GM21381 (cell line): ENCODE data around the gene HERC2.

Experiments
- ATAC-seq: cut with Tn5 transposase; IDR thresholded peaks from one replicate; pipeline ENCODE4 v1.9.1; 2021; ENCODE audit warnings: mild to moderate bottlenecking, moderate library complexity; ENCODE audit not compliant: unreplicated experiment

HERC2 gene

DNA sequence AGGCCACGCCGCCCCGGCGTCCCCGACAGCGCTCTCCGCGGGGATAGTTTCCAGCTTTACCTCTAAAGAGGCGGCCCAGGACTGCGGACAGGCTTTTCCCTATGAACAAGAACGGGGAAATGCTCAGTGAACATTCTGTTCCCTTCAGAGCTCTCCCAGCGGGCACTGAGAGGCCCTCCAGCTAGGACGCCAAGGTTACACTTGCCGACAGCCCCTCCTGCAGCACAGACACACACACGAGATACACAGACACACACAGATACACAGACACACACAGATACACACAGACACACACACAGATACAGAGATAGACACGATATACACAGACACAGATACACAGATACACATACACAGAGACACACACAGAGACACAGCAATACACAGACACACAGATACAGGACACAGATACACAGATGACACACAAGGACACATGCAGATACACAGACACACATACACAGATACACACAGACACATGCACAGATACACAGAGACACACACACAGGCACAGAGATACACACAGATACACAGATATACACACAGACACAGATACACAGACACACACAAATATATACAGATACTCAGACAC is 222.3 kb downstream of the HERC2 start:
- ATAC-seq: no peak

DNA sequence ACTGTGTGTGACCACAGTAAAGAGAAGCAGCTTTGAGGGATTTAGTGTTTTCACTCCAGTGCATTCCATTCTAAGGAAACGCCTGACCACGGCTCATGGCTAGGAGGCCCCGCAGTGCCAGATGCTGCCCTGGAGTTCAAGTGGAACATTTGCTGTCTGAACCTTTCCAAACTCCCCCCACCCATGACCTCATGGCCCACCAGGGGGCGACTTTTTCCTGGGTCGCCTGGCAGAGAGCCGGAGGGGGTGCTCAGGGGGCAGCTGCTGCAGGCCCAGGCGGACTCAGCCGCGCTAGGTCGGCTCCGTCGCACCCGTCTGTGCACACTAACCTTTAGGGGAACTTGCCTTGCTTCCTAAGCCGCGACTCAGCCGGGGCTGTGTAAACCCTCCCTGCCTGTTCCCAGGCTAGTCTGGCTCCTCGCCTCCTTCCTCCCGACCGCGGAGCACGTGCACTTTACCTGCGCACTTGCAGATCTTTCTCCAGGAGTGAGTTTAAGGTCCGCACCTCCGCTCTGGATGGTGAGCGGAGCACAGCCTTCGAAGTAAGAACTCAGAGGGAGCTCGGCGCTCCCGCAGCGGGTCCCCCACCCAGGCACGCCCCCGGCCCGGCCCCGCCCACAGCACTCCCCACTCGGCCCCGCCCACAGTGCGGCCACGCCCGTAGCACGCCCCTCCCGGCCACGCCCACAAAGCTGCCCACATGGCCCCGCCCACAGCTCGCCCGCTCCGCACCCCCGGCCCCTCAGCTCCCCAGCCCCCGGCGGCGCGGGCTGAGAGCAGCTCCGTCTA is 223.0 kb downstream of the HERC2 start, which contains the start of gene OCA2:
OCA2 (minus strand) TSS at position 550 of the 789 bp plus-strand sequence. CDS start 17,441 bp downstream, outside the sequence.
- no peak for ATAC-seq

DNA sequence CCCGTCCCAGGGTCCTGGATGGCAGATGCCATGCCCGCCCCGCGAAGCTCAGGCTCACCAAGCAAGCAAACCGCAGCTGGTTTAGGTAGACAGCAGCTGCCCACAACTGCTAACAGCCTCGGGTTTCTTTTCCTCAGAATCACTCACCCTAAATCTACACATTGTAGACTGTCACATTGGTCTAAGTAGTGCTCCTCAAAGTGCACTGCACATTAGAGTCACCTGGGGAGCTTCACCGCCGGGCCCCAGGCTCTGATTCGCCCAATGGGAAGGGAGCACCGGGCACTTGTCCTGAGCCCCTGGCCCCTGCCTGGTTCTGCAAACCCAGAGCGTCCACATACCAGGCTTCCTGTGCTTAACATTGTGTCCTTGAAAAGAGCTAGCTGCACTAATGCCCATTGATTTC is 223.6 kb downstream of the HERC2 start:
- no peak for ATAC-seq

DNA sequence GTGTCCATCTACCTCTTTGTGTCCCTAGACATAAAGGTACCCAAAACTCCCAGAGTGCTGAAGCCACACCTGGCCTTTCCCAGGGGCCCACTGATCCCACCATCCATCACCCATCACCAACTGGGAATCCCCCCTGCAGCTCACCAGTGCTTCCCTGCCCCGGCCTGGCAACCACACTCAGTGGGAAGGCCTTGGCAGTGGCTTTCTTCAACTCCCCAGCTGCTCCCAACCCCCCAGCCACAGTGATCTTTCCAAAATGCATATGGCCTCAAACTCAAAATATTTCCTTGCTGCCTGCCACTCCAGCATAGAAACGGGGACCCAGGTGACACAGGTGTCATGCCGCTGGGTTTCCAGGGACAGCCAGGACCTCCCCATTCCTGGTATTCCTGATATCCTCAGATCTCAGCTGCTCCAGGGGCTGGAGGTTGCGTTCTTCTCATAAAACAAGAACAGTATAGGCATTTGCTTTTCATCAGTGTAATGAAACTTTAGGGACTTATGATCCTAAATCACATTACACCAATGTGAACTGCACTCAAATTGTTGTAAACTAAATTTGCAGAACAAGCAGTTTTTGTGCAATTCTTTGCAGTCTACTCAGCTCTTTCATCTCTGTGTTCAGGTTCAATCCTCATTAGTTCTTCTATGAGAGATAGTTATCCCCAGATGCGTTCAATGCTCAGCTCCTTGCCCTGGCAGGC is 224.2 kb downstream of the HERC2 start:
- ATAC-seq: no peak

DNA sequence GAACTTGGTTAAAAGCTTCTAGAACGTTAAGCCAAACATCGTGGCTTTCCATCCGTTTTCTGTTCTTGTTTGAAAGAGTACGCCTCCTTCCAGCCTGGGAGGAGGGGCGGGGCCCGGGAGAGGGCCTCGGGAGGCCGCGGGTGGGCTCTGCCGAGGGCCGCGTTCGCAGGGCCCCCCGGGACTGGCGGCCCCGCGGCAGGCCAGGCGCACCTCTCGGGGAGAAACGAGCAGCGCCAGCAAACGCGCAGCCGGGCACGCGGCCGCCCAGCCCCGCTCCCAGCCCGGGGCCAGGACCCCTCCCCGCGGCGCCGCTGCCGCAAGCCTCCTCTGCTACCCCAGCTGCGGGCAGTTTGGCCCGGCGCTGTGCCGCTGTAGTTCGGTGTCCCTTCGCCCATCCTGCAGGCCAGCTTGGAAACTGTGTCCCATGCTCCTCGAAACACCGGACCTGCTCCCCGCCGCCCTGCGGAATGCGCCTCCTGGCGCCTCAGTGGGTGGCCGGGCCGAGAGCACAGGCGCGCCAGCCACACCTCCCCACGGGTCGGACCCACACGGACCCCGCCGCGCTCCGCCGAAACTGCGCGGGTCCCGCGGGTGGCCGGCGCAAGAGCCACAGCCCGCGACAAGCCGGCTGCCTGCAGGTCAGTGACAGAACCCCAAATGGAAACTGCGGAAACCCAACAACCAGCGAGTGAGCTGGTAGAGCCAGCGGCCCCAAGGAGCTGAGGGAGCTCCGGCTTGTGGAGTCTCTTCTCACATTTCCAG is 225.1 kb downstream of the HERC2 start:
- ATAC-seq: no peak

DNA sequence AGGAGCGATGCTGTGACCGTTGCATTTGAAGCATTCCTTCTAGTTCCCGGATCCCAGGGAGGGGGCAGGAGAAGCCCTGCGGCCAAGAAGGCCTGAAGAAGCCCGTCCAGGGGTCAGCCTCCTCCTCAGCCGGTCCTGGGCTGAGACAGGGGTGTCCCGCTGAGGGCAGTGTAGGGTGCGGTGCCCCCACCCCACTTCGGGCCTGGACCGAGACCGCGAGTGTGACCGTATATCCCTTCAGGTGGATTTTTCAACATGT is 225.6 kb downstream of the HERC2 start:
- ATAC-seq: no peak

DNA sequence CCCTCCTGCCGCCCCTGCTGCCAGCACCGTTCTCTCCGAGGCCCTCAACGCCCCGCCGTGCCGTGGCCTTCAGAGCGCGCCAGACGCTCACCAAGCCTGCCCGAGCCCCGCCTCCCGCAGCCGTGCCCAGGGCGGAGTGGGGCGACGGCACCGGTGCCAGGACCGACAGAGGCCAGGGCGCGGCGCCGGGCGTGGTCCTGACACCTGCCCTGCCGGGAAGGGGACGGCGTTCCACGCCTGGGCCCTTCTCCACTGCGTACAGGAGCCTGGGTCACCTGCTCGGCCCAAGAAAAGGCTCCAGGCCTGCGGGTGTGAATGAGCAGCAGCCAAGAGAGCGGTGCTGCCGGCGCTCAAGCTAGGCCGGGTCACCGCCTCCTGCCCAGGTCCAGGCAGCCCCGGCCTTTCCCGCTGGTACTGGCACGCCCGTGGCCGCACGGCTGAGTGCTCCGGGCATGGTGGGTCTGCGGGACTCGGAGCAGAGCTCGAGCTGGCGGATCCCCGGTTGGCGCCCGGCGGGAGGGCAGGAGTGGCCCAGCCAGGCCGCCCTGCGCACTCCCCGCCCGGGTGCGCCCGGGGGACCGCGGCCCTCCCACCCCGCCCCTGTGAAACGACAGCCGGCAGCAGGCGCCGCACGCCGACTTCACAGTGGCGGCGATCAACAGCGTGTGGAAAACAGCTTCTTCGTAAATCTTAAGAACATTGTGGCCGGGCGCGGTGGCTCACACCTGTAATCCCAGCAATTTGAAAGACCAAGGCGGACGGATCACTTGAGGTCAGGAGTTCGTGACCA is 227.1 kb downstream of the HERC2 start:
- no peak for ATAC-seq

DNA sequence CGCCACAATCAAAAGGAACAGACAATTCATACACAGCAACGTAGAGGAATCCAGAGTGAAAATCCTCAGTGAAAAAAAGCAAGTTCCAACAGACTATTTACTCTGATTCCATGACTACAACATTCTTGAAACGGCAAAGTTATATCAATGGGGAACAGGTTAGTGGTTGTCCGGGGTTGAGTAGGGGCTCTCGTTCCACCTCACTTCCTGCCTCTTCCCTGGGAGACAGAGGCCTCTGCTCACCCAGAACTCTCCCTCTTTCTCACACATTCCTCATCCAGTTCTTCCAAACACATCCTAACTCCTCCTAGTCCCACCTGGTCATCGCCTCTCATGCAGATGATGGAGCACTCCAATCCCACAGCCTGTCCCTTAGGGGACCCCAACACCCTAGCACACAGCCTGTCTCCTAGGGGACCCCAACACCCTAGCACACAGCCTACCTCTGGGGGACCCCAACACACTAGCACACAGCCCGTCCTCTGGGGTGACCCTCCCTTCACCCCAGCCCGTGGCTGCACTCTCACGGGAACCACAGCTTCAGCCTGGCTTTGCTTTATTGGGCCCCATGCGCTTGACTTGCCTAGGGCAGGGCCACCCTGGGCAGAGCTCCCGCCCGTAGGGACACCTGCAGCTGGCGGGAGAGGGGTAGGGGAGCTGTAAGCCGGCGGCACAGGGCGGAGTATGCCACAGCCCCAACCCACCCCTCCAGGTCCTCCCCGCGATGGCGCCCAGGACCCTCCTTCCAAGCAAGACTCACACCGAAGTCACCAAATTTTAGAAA is 228.0 kb downstream of the HERC2 start:
- ATAC-seq: no peak

DNA sequence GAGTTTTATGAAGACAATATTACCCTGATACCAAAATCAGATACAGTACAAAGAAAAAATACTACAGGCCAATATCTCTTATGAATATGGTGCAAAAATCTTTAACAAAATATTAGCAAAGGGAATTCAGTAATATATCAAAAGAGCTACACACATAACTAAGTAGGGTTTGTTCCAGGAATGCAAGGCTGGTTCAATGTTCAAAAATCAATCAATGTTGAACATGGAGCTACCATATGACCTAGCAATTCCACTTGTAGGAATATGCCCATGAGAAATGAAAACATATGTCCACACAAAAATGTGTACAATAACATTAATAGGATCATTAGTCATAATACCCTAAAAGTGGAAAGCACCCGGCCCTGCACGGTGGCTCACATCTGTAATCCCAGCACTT is 230.7 kb downstream of the HERC2 start:
- ATAC-seq: no peak

DNA sequence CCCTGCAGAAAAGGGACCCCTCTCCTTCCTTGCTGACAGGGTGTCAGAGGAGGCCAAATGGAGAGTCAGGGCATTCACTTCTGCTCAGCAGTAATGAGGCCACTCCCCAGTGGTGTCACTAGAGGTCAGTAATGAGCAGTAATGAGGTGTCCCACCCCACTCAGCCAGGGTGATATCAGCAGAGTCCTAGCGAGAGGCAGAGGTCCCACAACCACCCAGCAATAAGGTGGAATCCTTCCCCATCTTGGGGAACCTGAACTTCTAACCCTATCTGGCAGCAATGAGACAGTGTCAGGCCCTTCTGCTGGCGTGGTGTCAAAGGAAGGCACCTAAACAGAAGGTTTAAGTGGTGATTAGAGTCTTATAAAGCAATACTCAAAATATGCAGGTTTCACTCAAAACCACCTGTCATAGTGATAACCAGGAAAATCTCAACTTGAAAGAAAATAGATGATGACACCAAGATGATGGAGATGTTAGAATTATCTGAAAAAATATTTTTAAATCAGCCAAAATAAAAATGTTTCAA is 235.7 kb downstream of the HERC2 start:
- peak; percentile 98 for ATAC-seq

DNA sequence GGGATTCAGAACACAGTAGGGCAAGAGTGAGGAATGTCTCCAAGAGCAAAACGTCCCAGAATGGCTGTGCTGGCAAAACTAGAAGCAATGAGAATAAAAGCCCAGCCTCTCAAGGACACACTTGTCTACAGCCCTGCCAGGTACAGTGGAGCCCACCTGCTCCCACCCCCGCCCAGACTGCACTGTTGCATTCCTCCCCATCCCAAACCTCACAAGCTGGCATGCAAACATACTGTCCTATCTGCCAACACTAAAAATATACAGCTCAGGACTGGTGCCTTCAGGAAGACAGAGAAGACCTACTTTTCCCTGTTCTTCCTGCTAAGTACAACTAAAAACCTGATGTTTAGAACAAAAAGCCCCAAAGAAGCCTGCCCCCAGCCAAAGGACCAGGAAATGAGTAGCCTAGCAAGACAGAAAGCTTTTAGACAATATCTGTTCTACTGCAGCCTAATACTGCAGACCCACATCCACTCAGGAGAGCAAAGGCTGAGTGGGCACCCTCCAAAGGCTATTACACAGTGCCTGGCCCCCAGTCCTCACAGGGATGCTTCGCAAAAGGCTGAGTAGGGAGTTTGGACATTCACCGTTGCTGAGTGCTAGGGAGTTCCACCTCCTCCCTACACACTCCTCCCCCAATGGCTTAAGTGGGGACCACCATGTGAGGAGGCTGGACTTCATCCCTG is 236.3 kb downstream of the HERC2 start:
- ATAC-seq: no peak

DNA sequence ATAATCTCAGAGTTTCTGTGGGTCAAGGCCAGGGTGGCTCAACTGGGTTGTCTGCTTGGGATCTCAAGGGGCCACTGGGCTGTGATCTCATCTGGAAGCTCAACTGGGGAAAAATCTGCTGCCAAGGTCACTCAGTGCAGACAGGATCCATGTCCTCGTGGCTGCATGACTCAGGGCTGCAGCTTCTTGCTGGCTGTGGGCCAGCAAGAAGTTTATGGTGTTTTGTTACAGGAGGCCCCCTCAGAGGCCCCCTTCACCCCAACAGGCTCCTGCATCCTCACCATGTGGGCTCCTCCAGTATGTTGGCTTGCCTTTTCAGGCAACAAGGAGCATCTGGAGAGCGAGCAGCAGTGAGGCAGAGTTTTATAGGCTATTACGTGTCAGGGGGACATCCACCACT is 237.4 kb downstream of the HERC2 start:
- ATAC-seq: no peak

DNA sequence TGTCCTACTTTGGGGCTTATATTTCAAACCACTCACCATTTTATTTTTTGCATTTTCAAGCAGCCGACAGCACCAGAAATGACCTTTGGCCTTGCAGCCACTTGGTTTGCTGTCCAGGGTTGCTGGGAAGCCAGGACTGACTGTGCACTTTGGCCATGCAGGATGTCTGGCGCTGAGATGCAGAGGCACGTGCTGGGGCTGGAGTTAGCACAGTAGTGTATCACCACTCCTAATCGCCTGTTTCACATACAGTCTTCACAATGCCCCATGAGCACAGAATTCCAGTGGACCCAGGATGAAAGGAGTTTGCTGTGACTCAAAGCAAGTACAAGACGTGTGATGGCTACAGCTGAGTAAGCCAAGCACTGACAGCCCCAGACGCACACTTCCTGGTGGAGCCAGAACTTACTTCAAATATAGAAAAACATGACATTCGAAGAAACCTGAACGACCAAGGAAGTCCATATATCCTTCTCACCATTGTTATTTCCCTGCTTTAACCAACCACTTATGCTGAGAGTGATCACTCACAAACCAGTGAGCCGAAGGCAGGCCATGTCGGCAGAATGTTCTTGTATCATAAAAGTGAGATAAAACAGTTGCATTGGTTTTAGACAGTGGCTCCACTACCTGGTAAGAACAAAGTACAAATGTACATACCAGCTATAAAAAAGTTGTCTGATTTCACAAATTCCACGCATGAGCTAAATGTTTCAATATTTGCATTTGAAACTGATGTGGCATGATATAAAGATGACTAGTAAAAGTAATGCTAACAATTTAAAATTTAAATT is 238.9 kb downstream of the HERC2 start:
- no peak for ATAC-seq

DNA sequence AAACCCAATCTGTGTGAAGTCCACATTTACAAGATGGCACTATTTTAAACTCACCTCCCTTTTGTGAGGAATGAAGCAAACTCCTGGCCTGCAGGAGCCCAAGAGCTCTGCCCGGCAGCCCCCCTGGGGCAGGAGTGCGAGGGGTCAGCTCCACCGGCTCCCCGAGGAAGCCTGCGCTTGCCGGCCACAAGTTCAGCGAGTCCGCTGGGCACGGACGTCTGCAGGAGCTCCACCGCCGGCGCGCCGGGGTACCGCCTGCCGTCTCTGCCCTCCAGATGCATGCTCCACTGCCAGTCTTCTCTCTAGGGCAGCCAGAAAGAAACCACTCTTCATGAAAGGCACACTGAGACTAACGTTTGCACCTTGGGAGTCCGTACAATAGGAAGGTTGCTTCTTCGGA is 240.4 kb downstream of the HERC2 start:
- no peak for ATAC-seq

DNA sequence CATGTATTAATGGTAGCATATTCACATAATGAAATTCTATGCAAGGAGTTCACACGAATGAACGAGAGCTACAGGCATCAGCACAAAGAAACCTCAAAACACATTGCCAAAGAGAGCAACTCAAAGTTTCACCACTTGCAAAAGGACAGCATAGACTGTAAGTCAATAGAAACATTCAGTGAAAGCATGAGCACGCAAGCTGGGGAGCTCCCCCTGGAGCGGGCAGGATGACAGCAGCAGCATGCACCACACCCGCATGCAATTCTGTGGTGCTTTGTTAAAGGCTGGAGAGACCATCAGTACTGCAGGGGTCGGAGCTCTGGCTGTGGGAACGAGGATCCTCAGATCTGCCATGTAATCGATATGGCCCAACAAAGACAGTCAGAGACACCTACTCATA is 241.6 kb downstream of the HERC2 start:
- ATAC-seq: no peak

DNA sequence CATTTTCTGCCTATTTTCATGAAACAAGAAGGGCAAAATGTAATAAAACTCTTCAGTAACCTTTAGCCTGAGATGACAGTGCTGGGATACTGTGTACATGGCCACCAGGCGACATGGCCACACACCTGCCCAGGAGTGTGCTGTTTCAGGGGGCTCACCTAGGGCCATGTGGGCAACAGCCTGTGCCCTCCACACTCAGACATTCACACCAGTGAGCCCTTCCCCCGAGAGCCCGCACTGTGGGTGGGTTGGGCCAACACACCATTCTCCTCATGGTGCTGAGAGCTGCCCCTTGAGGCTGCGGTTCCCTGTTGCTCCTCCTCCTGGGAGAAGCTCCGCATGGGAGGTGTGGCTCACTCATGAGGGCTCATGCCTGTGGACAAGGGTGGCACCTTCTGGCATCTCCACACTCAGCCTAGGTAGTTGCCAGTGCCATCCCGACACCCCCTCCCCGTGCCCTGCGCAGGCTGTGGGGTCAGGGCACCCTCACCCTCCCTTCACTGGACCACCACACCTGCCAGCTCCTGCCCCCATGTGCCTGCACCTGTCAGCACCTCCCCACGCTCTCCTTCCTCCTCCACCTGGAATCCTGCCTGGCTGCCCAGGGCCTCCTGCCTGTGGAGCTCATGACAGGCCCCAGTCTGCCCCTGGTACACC is 242.5 kb downstream of the HERC2 start:
- ATAC-seq: no peak

DNA sequence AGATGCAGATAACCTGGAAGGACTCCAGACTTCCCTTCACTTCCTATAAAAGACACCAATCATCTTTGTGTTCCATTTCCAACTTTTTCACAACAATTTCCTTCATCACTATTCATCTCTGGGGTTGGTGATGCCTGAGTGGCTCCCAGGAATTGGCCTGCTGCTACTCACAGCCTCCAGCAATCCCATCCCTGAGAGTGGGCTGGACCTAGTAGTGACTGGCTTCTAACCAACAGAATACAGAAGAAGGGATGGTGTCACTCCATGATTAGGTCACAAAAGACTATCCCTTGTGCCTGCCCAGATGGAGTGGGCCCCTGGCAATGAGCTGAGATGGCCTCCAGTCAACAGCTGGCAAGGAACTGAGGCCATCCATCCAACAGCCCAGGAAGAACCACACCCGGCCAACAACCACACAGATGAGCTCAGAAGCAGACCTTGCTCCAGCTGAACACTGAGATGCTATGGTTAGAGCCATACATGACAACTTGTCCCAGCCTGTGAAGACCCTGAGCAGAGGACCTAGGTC is 243.7 kb downstream of the HERC2 start:
- no peak for ATAC-seq

DNA sequence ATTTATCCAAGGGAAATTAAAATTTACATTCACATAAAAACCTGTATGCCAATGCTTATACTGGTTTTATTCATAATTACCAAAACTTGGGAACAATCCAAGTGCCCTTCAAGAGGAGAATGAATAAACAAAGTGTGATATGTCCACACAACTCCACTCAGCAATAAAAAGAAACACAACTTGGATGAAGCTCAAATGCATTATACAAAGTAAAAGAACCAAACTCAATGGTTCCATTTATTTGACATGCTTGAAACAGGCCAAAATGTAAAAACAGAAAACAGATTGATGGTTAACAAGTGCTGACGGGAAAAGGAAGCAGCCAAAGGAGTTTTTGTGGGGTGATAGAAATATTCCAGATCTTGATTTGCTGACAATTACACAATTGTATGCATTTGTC is 246.4 kb downstream of the HERC2 start:
- ATAC-seq: no peak
